ENCODE results near the gene TREX2. TPM values are rescaled to one million over a fixed set of nuclear protein-coding genes. Genes with fewer than 3 reads are reported as not detected.

TREX2 gene
- total and polyA plus RNA-seq, 2 of the 8 experiments (the other 6 are each of a cell fraction or from before 2014, with no cell fraction given), result 0.71 to 0.80 TPM

GRCh38 chrX:153458476-153458875 lies 12.6 kb upstream of the TREX2 start:
- WGBS, 2 experiments (ENCODE audit: extremely low coverage in 1 of 2, insufficient coverage in 1 of 2, insufficient read length in 1 of 2, insufficient replicate concordance in 2 of 2, low coverage in 1 of 2, low lambda C conversion rate in 2 of 2, missing lambda C conversion rate in 1 of 2), result 87% methylated on average over 4 of the region's 4 CpGs; no CpG with 5 or more reads in 1 of the 2 experiments
- TF ChIP-seq TCF12 (IDR thresholded peaks at IDR 0.05; ENCODE audit: low read depth, low read length), result no peak
- no peak for TF ChIP-seq FOSL1 (IDR thresholded peaks at IDR 0.05; ENCODE audit: insufficient read depth, low read depth, low read length)
- TF ChIP-seq JUND (IDR thresholded peaks at IDR 0.05; ENCODE audit: low read length), result no peak
- no peak for TF ChIP-seq ZNF274 (IDR thresholded peaks at IDR 0.05; ENCODE audit: borderline replicate concordance, extremely low read depth, low read length)

More at GRCh38 chrX:153458476-153458875, 12.6 kb upstream of the TREX2 start:
- Histone ChIP-seq H3K23ac (ENCODE audit: insufficient read length) (no peak overlapping the region), H3K36me3 (ENCODE audit: control insufficient read depth in 2 of 4, insufficient read depth in 4 of 4, low read length in 3 of 4) (peaks cover 0 to 10% (median 0%) of the 10 kb centered on the region in 4 experiments; a peak in 3 of 8 replicates), H2BK12ac (ENCODE audit: low read depth, low read length) (no peak overlapping the region), H3K4ac (replicated peaks; ENCODE audit: insufficient read length, low read depth, low read length) (no peak overlapping the region), H3K4me1 (replicated peaks in 1 of 4; ENCODE audit: control insufficient read depth in 3 of 4, insufficient read depth in 4 of 4, low read length in 3 of 4) (no peaks in the 10 kb centered on the region), H3K27ac (ENCODE audit: low read depth, low read length) (no peak overlapping the region), H3K9ac (replicated peaks in 1 of 4; ENCODE audit: extremely low read depth in 1 of 4, low read depth in 3 of 4, low read length in 3 of 4) (no peak overlapping the region), H2BK5ac (ENCODE audit: low read depth, low read length) (no peak overlapping the region), H3K4me3 (ENCODE audit: extremely low read depth in 1 of 4, insufficient read depth in 2 of 4, low read depth in 3 of 4, low read length in 4 of 4) (no peak overlapping the region), H4K91ac (replicated peaks; ENCODE audit: insufficient read length, low read length) (no peak overlapping the region), H2BK15ac (ENCODE audit: low read length) (no peak overlapping the region), H3K56ac (replicated peaks; ENCODE audit: insufficient read length, low read depth, low read length) (no peak overlapping the region), H2BK120ac (replicated peaks; ENCODE audit: low read depth, low read length) (no peak overlapping the region), H3K18ac (ENCODE audit: extremely low read depth, low read length) (no peak overlapping the region), H3K79me1 (ENCODE audit: low read depth, low read length) (no peaks in the 10 kb centered on the region), H4K8ac (ENCODE audit: extremely low read depth, insufficient read depth, low read length) (no peak overlapping the region), H4K20me1 (replicated peaks in 1 of 2; ENCODE audit: control insufficient read depth in 1 of 2, insufficient read depth in 2 of 2, low read length in 2 of 2) (peaks cover 0 to 2% of the 10 kb centered on the region in 2 experiments), H3K79me2 (ENCODE audit: control insufficient read depth in 1 of 2, insufficient read depth in 2 of 2, low read length in 2 of 2) (no peaks in the 10 kb centered on the region), H3K4me2 (ENCODE audit: insufficient read depth in 1 of 2, low read depth in 2 of 2, low read length in 2 of 2) (no peak overlapping the region), H4K5ac (ENCODE audit: insufficient read length, low read depth, low read length) (no peak overlapping the region), H2AK5ac (ENCODE audit: low read depth, low read length) (no peak overlapping the region), H3K23me2 (ENCODE audit: low read depth, low read length) (no peaks in the 10 kb centered on the region), H3K9me3 (ENCODE audit: insufficient read depth in 2 of 2, low read depth in 1 of 2, low read length in 1 of 2) (no peaks in the 10 kb centered on the region), H3K14ac (ENCODE audit: insufficient read length) (no peak overlapping the region), H2BK20ac (ENCODE audit: low read length) (no peak overlapping the region), H3K27me3 (replicated peaks in 1 of 4; ENCODE audit: control insufficient read depth in 3 of 4, extremely low read depth in 1 of 4, insufficient read depth in 3 of 4, low read length in 3 of 4) (no peaks in the 10 kb centered on the region), H2AFZ (ENCODE audit: low read length) (no peak overlapping the region)
- ChIA-PET CTCF (ENCODE audit: partially characterized antibody) (interaction anchor here (1.5 kb wide), 2 partner anchors 12 to 48 kb away, joined by 4 to 5 read pairs; partner anchors contain the start of gene HAUS7), POLR2A (ENCODE audit: partially characterized antibody) (no interaction called here)
- DNase-seq (ENCODE audit: low read depth in 1 of 2, low spot score in 2 of 2) (no peak), FAIRE-seq (no peak)

Measured in H1 (cell line).